GM10847 (cell line): Measurements from ENCODE around the gene NCAPD3.

Source experiments
- POLR2A ChIP-seq: IDR thresholded peaks from 2 replicates; pipeline ENCODE4 v1.6.1; 2011; ENCODE audit not compliant: insufficient read length; ENCODE audit errors: extremely low read depth

NCAPD3 gene, protein sequence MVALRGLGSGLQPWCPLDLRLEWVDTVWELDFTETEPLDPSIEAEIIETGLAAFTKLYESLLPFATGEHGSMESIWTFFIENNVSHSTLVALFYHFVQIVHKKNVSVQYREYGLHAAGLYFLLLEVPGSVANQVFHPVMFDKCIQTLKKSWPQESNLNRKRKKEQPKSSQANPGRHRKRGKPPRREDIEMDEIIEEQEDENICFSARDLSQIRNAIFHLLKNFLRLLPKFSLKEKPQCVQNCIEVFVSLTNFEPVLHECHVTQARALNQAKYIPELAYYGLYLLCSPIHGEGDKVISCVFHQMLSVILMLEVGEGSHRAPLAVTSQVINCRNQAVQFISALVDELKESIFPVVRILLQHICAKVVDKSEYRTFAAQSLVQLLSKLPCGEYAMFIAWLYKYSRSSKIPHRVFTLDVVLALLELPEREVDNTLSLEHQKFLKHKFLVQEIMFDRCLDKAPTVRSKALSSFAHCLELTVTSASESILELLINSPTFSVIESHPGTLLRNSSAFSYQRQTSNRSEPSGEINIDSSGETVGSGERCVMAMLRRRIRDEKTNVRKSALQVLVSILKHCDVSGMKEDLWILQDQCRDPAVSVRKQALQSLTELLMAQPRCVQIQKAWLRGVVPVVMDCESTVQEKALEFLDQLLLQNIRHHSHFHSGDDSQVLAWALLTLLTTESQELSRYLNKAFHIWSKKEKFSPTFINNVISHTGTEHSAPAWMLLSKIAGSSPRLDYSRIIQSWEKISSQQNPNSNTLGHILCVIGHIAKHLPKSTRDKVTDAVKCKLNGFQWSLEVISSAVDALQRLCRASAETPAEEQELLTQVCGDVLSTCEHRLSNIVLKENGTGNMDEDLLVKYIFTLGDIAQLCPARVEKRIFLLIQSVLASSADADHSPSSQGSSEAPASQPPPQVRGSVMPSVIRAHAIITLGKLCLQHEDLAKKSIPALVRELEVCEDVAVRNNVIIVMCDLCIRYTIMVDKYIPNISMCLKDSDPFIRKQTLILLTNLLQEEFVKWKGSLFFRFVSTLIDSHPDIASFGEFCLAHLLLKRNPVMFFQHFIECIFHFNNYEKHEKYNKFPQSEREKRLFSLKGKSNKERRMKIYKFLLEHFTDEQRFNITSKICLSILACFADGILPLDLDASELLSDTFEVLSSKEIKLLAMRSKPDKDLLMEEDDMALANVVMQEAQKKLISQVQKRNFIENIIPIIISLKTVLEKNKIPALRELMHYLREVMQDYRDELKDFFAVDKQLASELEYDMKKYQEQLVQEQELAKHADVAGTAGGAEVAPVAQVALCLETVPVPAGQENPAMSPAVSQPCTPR (N-terminal part only)

DNA sequence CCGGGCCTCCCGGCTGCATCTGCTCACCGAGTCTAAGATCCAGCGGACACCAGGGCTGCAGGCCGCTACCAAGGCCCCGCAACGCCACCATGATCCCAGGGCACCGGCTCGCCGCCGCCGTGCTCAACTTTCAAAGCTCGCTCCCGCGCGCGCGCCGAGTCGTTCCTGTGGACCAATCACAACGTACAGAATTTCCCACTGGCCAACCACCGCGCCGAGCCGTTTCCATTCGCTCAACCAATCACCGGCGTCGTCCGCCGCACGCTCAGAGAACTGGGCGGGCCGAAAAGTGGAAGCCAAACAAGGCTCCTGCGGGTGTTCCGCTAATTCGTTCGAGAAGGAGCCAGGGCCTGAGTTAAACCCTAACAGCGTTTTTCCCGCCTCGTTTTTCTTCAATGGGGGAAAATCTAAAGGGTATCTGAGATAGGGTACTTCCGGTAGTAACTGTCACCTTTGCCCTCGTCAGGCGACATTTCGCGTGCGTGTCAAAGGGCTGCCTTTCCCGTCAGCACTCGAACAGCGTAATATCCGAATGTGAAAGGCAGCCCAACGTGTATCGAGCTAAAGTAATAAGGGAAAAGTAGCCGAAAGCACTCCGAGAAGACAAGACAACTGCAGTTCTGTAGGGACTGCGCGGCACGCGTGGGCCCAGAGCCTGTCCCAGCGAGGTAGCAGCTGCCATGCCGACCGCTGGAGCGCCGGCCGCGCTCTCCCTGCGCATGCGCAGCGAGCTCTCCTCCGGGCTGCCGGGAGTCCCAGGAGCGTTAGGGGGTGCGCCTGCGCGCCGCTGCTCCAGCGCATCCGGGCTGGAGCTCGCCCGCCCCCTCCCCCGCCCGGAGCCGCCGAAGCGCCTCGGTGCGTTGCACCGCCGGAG lies at the start of gene NCAPD3, which contains the start of gene VPS26B:
TSS of gene NCAPD3 (minus strand) at position 132 of the 874 bp plus-strand sequence. CDS start at position 91, 41 bp downstream.
TSS of gene VPS26B (plus strand) at position 836 of the 874 bp plus-strand sequence. CDS start 452 bp downstream, outside the sequence.
- TF ChIP-seq POLR2A: peak; percentile 91

DNA sequence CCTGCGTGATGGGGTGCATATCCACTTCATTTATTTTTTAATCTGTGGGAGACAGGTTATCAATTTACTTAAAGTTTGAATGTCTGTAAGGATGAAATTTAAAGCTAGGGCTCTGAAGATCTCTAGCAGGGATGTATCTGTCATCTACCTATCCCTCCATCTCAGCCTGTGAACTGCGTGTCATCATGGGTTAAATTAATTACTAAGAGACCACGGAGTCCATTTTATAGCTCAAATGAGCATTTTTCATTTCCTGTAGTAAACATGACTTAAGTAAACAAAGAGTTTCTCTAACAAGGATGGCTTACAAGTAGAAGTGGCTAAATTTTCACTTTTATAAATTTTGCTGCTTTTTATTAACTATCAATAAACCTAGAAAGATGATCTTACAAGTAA lies 49.5 kb upstream of the NCAPD3 start:
- no peak for TF ChIP-seq POLR2A

DNA sequence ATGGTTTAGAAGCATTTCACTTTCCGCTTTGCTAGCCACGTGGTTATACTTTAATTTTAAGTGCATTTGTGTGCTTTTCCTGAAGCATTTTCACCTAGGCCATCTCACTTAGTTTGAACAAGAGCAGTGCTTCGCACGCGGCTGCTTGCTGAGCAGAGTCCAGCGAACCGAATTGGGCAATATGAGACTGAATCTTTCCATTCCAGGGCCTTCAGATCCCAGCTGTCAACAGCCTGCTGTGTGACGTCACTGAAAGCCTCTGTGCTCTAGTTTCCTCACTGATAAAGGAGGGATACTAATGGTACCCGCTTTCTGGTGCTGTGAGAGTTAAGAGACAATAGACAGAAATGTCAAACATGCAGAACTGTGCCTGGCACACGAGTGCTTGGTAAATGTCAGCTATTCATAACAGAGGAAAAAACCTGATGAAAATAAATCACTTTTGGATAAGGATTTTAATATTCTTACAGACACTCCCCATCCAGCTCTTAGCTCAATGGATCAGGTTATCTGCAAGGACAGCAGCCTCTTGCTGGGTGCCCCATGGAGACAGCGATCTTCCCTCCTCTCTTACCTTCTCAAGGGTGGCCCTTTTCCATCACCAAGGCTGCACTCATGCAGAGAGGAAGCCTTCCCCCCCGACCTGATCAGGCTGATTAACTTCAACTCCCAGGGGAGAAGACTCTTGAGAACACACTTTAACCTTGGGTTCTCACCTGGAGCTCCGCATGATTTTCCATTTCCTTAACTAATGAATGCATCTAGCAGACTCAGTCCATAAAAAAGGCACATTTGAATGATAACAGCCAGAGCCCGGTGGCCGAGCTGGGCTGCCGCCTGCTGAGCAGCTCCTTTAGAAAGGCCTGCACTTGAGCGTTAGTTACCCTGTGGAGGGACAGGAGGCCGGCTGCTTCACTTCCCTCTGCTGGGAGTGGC lies 48.9 kb upstream of the NCAPD3 start:
- no peak for TF ChIP-seq POLR2A

DNA sequence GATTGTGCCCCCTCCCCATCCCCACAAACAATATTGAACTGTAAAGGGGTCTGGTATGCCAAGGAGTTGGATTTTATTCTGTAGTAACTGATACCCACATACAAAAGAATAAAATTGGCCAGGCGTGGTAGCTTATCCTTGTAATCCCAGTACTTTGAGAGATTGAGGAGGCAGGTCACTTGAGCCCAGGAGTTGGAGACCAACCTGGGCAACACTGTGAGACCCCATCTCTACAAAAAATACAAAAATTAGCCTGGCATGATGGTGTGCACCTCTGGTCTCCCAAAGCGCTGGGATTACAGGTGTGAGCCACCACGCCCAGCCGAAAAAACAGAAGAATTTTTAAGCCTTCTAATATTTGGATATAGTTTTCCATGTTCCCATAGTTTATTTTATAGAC lies 48.2 kb upstream of the NCAPD3 start:
- no peak for TF ChIP-seq POLR2A

DNA sequence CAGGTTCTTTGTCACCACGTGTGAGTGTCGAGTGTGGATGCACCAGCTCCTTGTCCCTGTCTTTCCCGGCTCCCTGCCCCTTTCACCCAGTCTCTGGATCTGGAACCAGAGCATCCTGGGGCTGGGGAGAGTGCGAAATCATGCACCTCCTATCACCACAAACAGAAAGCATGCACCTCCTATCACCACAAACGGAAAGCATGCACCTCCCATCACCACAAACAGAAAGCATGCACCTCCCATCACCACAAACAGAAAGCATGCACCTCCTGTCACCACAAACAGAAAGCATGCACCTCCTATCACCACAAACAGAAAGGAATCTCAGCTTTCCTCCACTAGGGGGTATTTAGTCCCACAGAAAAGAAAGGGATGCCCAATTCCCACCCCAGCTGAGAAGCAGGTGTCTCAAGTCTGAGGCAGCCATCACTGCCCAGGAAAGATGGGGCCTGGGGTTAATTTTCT lies 46.5 kb upstream of the NCAPD3 start:
- no peak for TF ChIP-seq POLR2A

DNA sequence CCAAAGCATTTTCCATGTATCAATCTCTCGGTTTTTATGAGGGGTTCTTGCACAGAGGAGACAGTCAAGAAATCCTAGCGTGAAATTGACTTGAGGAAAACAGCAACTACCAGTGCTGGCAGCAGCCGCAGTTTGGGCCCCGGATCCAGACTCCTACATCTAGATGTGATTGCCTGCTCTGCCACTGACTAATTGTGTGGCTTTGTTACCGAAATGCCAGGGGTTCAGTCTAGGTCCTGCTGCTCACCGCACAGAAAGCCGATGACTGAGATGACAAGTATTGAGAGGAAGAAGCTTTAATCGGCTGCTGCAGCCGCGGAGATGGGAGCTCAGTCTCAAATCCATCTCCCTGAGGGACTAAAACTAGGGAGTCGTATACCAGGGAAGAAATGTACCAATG lies 44.2 kb upstream of the NCAPD3 start:
- TF ChIP-seq POLR2A: no peak

DNA sequence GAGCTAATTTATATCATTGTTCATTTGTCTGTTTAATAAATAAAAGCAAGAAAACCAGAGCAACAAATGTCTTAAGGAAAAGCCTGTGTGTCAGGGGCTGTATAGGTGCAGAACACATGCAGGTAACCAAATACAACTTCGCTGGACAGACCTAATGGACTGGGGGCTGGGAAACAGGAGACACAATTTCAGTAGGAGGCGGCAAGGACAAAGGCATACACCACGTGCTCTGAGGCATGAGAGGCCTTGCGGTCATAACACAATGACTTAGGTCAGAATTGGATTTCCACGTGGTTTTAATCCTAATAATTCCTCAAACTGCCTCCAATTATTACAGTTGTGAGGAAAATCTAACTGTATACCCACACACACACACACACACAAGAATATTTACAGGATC lies 43.7 kb upstream of the NCAPD3 start:
- TF ChIP-seq POLR2A: no peak

DNA sequence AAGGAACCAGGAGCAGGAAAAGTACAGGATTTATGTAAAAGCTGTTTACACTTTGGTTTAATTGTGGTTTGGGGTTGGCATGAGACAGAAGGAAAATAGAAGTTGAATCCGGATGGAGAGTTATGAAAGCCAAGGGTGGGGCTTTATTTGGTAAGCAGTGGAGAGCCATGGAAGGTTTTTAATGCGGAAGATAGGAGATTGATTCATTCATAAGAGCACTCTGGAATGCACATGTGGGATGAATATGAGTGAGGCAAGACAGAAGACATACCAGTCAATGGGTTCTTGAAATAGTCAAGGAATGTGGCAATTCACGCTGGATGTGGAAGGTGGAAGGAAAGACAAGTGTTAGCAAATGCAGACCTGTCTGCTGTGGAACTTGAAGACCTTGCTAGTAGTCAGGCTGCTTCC lies 43.1 kb upstream of the NCAPD3 start:
- no peak for TF ChIP-seq POLR2A

DNA sequence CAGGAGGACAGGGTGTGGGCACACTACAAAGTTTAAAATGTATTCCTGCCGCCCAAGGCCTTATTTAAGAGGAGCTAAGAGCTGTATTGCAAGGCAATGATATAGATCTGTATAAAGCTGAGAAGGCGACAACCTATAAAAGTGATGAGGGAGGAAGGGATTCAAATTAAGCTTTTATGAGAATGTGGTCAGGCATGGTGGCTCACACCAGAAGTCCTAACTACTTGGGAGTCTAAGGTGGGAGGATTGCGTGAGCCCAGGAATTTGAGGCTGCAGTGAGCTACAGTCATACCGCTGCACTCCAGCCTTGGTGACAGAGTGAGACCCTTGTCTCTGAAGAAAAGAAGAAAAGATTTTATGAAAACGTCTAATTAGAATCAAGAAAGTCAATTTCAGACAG lies 42.7 kb upstream of the NCAPD3 start:
- no peak for TF ChIP-seq POLR2A

DNA sequence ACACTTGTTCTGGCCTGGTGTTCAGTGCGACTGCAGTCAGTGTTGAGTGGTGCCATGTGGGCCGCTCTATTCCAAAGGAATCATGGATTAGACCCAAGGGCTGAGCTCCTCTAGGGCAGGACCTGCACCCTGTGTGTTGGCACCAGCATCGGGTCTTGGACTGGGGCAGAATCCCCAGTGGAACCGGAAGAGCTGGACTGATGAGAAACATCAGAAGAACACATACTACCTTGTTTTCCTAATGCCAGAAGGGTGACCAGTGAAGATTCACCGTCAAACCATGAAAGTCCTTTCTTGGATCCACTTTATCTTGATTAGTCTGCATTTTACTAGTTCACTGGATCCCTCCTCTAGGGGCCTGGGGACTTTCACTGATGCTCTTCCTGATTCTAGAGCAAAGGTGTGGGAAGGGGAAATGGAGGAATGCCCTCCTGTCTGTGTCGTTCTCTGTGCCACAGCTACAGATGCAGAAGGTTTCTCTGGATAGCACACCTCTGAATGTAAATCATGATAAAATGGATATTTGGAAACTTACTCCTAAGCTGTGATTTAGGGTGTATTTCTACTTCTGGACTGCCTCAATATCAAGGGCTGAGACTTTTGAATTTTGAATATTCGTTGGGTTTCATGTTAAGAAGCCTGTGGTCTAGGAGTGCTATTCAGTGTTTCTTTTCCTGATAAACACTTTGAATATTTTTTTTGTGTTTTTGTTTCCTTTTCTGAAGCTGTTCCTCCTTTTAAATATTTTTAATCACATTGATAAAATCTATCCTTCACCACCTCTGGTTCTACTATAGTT lies 41.4 kb upstream of the NCAPD3 start:
- no peak for TF ChIP-seq POLR2A

DNA sequence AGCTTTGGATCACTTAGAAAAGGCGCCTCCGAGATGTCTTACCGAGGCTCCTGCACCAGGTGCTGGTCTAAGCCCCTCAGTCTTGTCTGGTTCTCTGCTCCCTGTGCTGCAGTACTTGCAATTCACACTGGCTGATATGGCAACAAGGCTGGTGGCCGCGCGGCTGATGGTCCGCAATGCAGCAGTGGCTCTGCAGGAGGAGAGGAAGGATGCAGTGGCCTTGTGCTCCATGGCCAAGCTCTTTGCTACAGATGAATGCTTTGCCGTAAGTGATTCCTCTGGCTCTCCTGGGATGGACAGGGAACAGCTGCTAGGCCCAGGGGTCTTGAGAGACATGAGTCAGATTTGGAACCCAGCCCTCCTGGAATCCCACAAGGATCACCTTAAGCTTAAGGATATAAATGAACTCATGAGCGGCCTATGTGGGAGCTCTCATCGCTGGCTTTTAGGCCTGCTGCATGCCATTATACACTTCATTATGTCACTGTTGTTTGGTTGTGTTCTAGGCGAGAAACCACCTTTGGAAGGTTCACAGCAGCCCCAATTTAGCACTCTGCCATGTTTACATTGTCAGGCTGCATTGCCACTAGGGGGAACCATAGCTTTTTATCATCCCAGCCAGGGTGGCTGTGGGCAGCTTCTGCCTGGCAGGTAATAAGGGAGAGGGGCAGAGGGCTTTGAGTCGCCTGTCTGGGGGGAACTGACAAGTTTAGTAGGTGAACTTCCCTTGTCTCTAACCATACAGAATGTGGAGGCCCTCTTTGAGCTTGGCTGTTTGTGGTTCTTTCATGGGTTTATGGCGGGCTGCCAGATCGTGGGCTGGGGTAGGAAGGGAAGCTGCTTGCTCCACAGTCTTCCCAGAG lies 38.1 kb upstream of the NCAPD3 start:
- no peak for TF ChIP-seq POLR2A

DNA sequence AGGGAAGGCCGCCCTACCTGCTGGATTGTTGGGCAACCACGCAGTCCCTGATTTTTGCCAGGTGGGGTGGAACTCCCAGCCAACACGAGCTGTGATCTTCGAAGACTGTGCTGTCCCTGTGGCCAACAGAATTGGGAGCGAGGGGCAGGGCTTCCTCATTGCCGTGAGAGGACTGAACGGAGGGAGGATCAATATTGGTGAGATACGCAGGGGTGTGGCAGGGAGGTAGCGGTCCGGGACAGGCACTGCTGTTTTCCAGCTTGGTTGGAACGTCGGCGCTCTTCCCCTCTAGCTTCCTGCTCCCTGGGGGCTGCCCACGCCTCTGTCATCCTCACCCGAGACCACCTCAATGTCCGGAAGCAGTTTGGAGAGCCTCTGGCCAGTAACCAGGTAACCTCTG lies 37.2 kb upstream of the NCAPD3 start:
- no peak for TF ChIP-seq POLR2A

DNA sequence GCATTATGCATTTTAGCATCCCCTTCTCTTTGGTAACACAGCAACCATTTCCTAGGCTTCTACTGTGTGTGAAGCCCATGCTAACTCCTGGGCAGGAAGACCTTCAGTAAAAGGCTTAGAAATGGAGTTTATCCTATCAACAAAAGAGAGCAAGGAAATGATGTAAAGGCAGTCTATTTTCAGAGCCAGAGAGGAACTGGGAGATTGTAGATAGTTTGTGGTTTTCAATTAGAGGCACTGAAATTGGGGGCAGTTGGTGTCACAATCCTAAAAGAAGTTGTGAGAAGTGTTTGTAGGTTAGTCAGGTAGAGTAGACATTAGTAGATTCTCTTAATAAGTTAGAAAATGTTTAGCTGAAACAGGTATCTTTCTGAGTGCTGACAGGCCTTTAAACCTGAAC lies 36.7 kb upstream of the NCAPD3 start:
- TF ChIP-seq POLR2A: no peak
